Gastroesophageal sphincter (tissue), 4 donors: Measurements from ENCODE around the gene ANO9. TPM values are rescaled to one million over a fixed set of nuclear protein-coding genes. Genes with fewer than 3 reads are reported as not detected.

Experiments
- ATAC-seq: fragments of 150-250 bp; one replicate; pipeline ENCODE4 v1.9.1; 2016; ENCODE audit warnings: mild to moderate bottlenecking, moderate library complexity
- H3K27ac ChIP-seq, 4 donors: fragments of 200-600 bp; sonication (generic) in 3 of 4; 1 replicate in 3 of 4; 2 replicates in 1 of 4; pipeline ENCODE4 v1.5.1; 2016 to 2019
- H3K27me3 ChIP-seq: fragments of 200-600 bp; sonication (generic); one replicate; pipeline ENCODE4 v1.5.1; 2019
- H3K36me3 ChIP-seq, 2 donors: fragments of 200-600 bp; sonication (generic); one replicate each; pipeline ENCODE4 v1.5.1; 2019; ENCODE audit warnings: control low read depth in 1 of 2
- H3K4me1 ChIP-seq, 3 donors: fragments of 200-600 bp; sonication (generic); 1 replicate in 2 of 3; 2 replicates in 1 of 3; pipeline ENCODE4 v1.5.1; 2016 to 2019; ENCODE audit warnings: control low read depth in 2 of 3
- H3K4me3 ChIP-seq, 2 donors: fragments of 200-600 bp; sonication (generic); one replicate each; pipeline ENCODE4 v1.5.1; 2019; ENCODE audit warnings: mild to moderate bottlenecking in 1 of 2, moderate library complexity in 1 of 2
- H3K9me3 ChIP-seq, 3 donors: fragments of 200-600 bp; sonication (generic); one replicate each; pipeline ENCODE4 v1.5.1; 2017 to 2019; ENCODE audit warnings: control low read depth in 2 of 3
- EP300 ChIP-seq: sonication (generic); formaldehyde crosslinking; IDR thresholded peaks from one replicate; pipeline ENCODE4 v1.6.1; 2017; ENCODE audit warnings: antibody characterized with exemption, mild to moderate bottlenecking
- POLR2A ChIP-seq, 2 donors: fragments of 450-650 bp; IDR thresholded peaks; one replicate each; pipeline ENCODE4 v1.6.1; 2017; ENCODE audit warnings: antibody characterized with exemption in 2 of 2, mild to moderate bottlenecking in 2 of 2, moderate library complexity in 1 of 2
- POLR2AphosphoS5 ChIP-seq: sonication (generic); formaldehyde crosslinking; IDR thresholded peaks from one replicate; pipeline ENCODE4 v1.6.1; 2017; ENCODE audit warnings: antibody characterized with exemption
- WGBS, 2 donors: methylation state at CpG; one replicate each; pipeline ENCODE4 v1.1.5; 2018; ENCODE audit warnings: low coverage in 1 of 2; 5-methylcytosine and 5-hydroxymethylcytosine counted together
- total RNA-seq, 4 donors: library from RNA; depleted of rRNA; stranded (reverse); fragments of >200 nt; gene quantifications; one replicate each; pipeline ENCODE4 v1.1.0, GENCODE V29; 2016
- TF ChIP-seq, protein P1 (sequence below), 4 experiments: fragments of 200-600 bp in 2 of 4; fragments of 450-650 bp in 2 of 4; sonication (generic) in 1 of 4; IDR thresholded peaks; one replicate each; pipeline ENCODE4 v1.5.1; 2017 to 2019; ENCODE audit warnings: antibody characterized with exemption in 4 of 4, mild to moderate bottlenecking in 2 of 4, moderate library complexity in 2 of 4

Gene ANO9
- total RNA-seq, 4 donors from 2014 or later: 0.22 to 0.94 (median 0.47) TPM; not detected in 1

DNA sequence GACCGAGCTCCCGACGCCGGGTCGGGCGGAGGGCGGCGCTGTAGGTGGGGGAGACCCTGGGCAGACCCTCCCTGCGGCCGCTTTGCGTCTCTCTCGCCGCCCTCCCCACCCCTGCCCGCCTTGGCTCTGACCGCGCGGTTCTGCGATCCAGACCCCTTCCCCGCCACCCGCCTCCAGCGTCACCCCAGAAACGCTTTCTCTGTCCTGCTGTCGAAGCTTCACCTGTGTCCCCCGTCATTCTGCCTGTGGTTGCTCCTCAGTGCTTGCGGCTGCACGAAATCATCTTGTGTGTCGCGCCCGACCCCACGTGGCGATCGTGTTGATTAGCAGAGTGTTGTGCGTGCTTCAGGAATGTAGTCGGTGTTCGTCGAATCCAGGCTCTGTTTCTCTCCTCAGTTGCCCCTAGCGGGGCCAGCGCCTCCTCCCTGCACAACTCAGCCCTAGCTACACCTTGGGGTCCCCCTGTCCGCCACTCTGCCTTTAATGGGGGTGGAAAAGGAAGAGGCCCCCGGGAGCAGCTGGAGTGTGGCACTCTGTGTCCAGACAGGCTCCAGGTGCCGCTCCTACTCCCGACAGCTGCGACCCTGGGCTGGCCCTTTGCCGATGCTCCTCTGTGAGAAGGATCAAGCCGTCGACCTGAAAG, 9.1 kb upstream of the ANO9 start:
- H3K27ac ChIP-seq: peak overlapping the region; percentile 34 to 96 (median 92)
- no peaks in the 10 kb centered on the region for H3K27me3 ChIP-seq
- H3K4me3 ChIP-seq: peak overlapping the region; percentile 85 to 99
- H3K9me3 ChIP-seq: no peaks in the 10 kb centered on the region
- WGBS, 2 donors: 0% methylated on average over 5 of the region's 46 CpGs
- H3K36me3 ChIP-seq: peaks cover 0 to 28% of the 10 kb centered on the region in 2 donors
- TF ChIP-seq, protein P1, sequence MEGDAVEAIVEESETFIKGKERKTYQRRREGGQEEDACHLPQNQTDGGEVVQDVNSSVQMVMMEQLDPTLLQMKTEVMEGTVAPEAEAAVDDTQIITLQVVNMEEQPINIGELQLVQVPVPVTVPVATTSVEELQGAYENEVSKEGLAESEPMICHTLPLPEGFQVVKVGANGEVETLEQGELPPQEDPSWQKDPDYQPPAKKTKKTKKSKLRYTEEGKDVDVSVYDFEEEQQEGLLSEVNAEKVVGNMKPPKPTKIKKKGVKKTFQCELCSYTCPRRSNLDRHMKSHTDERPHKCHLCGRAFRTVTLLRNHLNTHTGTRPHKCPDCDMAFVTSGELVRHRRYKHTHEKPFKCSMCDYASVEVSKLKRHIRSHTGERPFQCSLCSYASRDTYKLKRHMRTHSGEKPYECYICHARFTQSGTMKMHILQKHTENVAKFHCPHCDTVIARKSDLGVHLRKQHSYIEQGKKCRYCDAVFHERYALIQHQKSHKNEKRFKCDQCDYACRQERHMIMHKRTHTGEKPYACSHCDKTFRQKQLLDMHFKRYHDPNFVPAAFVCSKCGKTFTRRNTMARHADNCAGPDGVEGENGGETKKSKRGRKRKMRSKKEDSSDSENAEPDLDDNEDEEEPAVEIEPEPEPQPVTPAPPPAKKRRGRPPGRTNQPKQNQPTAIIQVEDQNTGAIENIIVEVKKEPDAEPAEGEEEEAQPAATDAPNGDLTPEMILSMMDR (IDR thresholded peaks at IDR 0.05): peak in 2 of 4 experiments; percentile 21 to 29
- TF ChIP-seq POLR2A (IDR thresholded peaks at IDR 0.05): no peak
- H3K4me1 ChIP-seq: peaks cover 0 to 49% (median 24%) of the 10 kb centered on the region in 3 donors
- no peak for ATAC-seq

DNA sequence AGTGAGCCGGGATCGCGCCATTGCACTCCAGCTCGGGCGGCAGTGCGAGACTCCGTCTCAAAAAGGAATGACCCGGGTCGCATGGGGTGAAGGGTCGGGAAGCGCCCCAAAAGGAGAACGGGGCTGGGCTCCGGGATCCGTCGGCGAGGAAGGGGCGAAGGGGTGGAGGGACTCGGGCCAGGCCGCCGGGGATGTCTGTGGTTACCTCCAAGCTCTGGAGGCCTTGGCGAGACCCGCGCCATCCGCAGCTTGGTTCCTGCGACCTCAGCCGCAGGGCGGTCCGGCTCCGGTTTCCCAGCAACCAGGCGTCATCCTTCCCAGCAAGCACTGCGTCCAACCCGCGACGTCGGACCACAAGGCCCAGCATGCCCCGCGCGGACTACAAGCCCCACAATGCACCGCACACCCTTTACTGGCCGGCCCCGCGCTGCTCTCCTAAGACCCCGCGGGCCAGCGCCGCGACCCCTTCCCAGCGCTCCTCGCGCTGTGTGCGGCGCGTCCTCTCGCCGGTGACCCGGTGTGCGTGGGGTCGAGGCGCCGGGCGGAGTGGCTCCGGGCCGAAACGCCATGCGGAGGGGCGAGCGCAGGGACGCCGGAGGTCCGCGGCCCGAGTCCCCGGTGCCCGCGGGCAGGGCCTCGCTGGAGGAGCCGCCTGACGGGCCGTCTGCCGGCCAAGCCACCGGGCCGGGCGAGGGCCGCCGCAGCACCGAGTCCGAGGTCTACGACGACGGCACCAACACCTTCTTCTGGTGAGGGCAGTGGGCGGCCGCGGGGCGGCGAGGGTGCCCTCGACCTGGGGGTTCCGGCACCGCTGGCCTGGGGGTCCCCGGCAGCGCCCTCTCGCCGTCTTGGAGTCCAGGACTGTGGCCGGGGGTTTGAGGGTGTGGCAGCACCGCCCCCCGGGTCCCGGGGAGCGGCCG, 8.3 kb upstream of the ANO9 start, which contains the start of gene PTDSS2:
Gene PTDSS2, plus strand, starts transcription at position 391 of the 920 bp plus-strand sequence. Its CDS starts 177 bp downstream, at position 568.
- H3K9me3 ChIP-seq: no peaks in the 10 kb centered on the region
- WGBS, 2 donors: no CpG with 5 or more reads among the region's 108 CpGs
- TF ChIP-seq EP300 (no peak), POLR2AphosphoS5 (peak; percentile 93), POLR2A (IDR thresholded peaks at IDR 0.05) (peak; percentile 63 to 77)
- TF ChIP-seq, protein P1 (IDR thresholded peaks at IDR 0.05): peak in 1 of 4 experiments; percentile 12
- H3K4me3 ChIP-seq: peak within 1 kb of the TSS; percentile 85 to 99
- peak within 1 kb of the TSS; percentile 41 to 96 (median 92) for H3K27ac ChIP-seq
- peak; percentile 91 for ATAC-seq
- H3K36me3 ChIP-seq: peaks cover 0 to 28% of the 10 kb centered on the region in 2 donors
- no peaks in the 10 kb centered on the region for H3K27me3 ChIP-seq
- H3K4me1 ChIP-seq: peaks cover 0 to 49% (median 24%) of the 10 kb centered on the region in 3 donors

DNA sequence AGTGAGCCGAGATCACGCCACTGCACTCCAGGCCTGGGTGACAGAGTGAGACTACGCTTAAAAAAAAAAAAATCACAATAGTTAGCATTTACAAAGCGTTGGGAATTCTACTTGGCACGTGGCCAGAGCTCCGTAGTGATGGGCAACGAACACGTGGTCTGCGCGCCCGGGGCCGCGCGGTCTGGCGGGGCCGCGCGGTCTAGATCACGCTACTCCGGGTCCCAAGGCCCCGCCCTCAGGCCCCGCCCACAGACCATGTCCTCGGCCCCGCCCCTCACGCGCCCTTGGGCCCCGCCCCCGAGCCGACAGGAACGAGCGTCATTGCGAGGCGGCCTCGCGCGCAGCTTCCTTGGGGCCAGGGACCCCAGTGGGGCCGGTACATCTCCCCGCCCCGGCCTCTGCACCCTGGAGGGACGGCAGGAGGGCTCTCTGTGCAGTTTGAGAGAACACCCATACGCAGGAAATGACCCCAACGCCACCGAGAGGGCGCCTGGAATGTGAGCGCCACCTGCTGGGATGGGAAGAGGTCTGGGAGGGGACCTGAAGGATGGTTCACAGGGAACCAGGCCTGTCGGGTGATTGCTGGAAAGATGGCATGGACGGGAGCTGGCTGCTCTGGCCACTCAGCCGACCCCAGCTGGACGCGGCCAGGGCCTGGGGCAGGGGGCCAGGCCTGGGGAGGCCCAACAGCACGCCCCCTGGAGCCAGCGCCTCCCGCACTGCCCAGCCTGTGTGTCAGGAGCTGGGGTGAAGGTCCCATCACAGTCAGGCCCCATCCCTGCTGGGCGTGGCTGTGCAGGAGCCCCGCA, 6.3 kb upstream of the ANO9 start:
- TF ChIP-seq POLR2AphosphoS5: peak; percentile 86
- TF ChIP-seq, protein P1 (IDR thresholded peaks at IDR 0.05): peak in 3 of 4 experiments; percentile 82 to 90 (median 85)
- TF ChIP-seq EP300: no peak
- peak; percentile 65 to 75 for TF ChIP-seq POLR2A (IDR thresholded peaks at IDR 0.05)
- H3K4me1 ChIP-seq: peaks cover 0 to 46% (median 24%) of the 10 kb centered on the region in 3 donors
- WGBS, 2 donors: 0% methylated on average over 1 to 6 of the region's 55 CpGs
- peak overlapping the region; percentile 67 to 76 for H3K4me3 ChIP-seq
- no peaks in the 10 kb centered on the region for H3K9me3 ChIP-seq
- peaks cover 0 to 13% of the 10 kb centered on the region in 2 donors for H3K36me3 ChIP-seq
- H3K27me3 ChIP-seq: peaks cover 12% of the 10 kb centered on the region
- peak overlapping the region; percentile 87 to 96 (median 92) for H3K27ac ChIP-seq
- peak; percentile 86 for ATAC-seq

DNA sequence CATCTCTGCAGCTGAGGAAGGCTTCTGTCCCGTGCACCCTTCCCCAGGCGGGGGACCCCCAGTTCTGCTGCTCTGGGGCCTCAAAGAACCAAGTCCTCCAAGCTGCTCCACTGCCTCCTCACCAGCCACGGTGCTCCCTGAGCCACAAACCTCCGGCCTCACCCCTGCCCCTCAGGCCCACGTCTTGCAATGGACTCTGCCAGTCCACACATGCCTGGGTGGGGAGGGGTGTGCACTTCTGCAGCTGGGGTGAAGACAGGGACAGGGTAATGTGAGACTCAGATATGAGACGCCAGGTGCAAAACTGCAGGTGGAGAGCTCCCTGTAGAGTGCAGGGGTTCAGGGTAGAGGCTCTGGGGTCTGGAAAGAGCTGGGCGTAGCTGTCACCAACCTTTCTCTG, 5.1 kb upstream of the ANO9 start:
- Histone ChIP-seq H3K9me3 (no peaks in the 10 kb centered on the region), H3K36me3 (peaks cover 0 to under 1% of the 10 kb centered on the region in 2 donors), H3K4me3 (no peak overlapping the region), H3K4me1 (peaks cover 0 to 41% (median 23%) of the 10 kb centered on the region in 3 donors), H3K27ac (no peak overlapping the region), H3K27me3 (peaks cover 24% of the 10 kb centered on the region)
- 90 to 96% methylated on average over 3 to 4 of the region's 7 CpGs for WGBS, 2 donors
- no peak for ATAC-seq
- TF ChIP-seq, protein P1 (IDR thresholded peaks at IDR 0.05): no peak
- TF ChIP-seq EP300: no peak
- TF ChIP-seq POLR2A (IDR thresholded peaks at IDR 0.05): no peak
- no peak for TF ChIP-seq POLR2AphosphoS5
